Measurements from ENCODE around the gene CGRRF1.

- TF ChIP-seq EZH2 (IDR thresholded peaks at IDR 0.05; ENCODE audit: insufficient read depth, poor library complexity, severe bottlenecking) (no peak), EZH2phosphoT487 (IDR thresholded peaks at IDR 0.05; ENCODE audit: insufficient read depth, low read depth) (no peak)
These were observed 44.1 kb upstream of the CGRRF1 start for GRCh38 chr14:54465654-54466053.
